Duodenal mucosa (tissue), 2 donors: ENCODE results near the gene FER1L5.
A peak's percentile ranks its signal among the peaks of the same experiment; 100 is the strongest.

ENCODE experiments used
- H3K27ac ChIP-seq: one replicate; pipeline ENCODE4 v1.7.0; 2013; ENCODE audit warnings: low read depth, low read length
- H3K27me3 ChIP-seq, 2 donors: one replicate each; pipeline ENCODE4 v1.7.0; 2013; ENCODE audit warnings: low read length in 2 of 2, control low read depth in 1 of 2; ENCODE audit not compliant: insufficient read depth in 2 of 2, control insufficient read depth in 1 of 2
- H3K36me3 ChIP-seq, 2 donors: one replicate each; pipeline ENCODE4 v1.7.0; 2013; ENCODE audit warnings: low read length in 2 of 2, control low read depth in 1 of 2; ENCODE audit not compliant: insufficient read depth in 2 of 2, control insufficient read depth in 1 of 2
- H3K4me1 ChIP-seq, 2 donors: one replicate each; pipeline ENCODE4 v1.7.0; 2013; ENCODE audit warnings: low read length in 2 of 2, control low read depth in 1 of 2; ENCODE audit not compliant: insufficient read depth in 2 of 2, control insufficient read depth in 1 of 2
- H3K4me3 ChIP-seq, 2 donors: one replicate each; pipeline ENCODE4 v1.7.0; 2013; ENCODE audit warnings: low read length in 2 of 2, low read depth in 1 of 2
- H3K9ac ChIP-seq, 2 donors: one replicate each; pipeline ENCODE4 v1.7.0; 2013; ENCODE audit warnings: low read length in 2 of 2, low read depth in 1 of 2
- H3K9me3 ChIP-seq, 2 donors: one replicate each; pipeline ENCODE4 v1.7.0; 2013; ENCODE audit warnings: low read length in 2 of 2, control low read depth in 1 of 2; ENCODE audit not compliant: control insufficient read depth in 1 of 2

FER1L5 gene

GRCh38 chr2:96642564-96643360 lies at the start of gene FER1L5:
FER1L5 (plus strand) TSS chr2:96642764; CDS start chr2:96642837, 73 bp downstream.
- Histone ChIP-seq H3K4me3 (peak within 1 kb of the TSS; percentile 13 to 21), H3K27ac (no peak within 1 kb of the TSS), H3K9me3 (no peaks in the 10 kb centered on the region), H3K9ac (no peak within 1 kb of the TSS), H3K27me3 (no peaks in the 10 kb centered on the region), H3K4me1 (peaks cover 0 to 5% of the 10 kb centered on the region in 2 donors), H3K36me3 (no peaks in the 10 kb centered on the region)

- no peak overlapping the region for H3K9ac ChIP-seq
- H3K27ac ChIP-seq = no peak overlapping the region
- peaks cover 55 to 71% of the 10 kb centered on the region in 2 donors for H3K36me3 ChIP-seq
- H3K4me1 ChIP-seq = peaks cover 0 to 8% of the 10 kb centered on the region in 2 donors
- H3K9me3 ChIP-seq = no peaks in the 10 kb centered on the region
- H3K27me3 ChIP-seq = no peaks in the 10 kb centered on the region
- H3K4me3 ChIP-seq = no peak overlapping the region
These were observed 48.3 kb upstream of the FER1L5 start for GRCh38 chr2:96594282-96594681.

GRCh38 chr2:96594691-96595152 lies 47.8 kb upstream of the FER1L5 start:
- no peak overlapping the region for H3K27ac ChIP-seq
- no peak overlapping the region for H3K4me3 ChIP-seq
- peaks cover 0 to 8% of the 10 kb centered on the region in 2 donors for H3K4me1 ChIP-seq
- no peaks in the 10 kb centered on the region for H3K27me3 ChIP-seq
- no peaks in the 10 kb centered on the region for H3K9me3 ChIP-seq
- peaks cover 55 to 75% of the 10 kb centered on the region in 2 donors for H3K36me3 ChIP-seq
- no peak overlapping the region for H3K9ac ChIP-seq

- H3K36me3 ChIP-seq = peaks cover 60 to 94% of the 10 kb centered on the region in 2 donors
These were observed 46.0 kb upstream of the FER1L5 start for GRCh38 chr2:96596596-96596995.

GRCh38 chr2:96599941-96600340 lies 42.6 kb upstream of the FER1L5 start:
- Histone ChIP-seq H3K4me1 (peaks cover 0 to 18% of the 10 kb centered on the region in 2 donors), H3K9ac (no peak overlapping the region), H3K27me3 (no peaks in the 10 kb centered on the region), H3K4me3 (no peak overlapping the region), H3K27ac (no peak overlapping the region), H3K9me3 (no peaks in the 10 kb centered on the region), H3K36me3 (peaks cover 58 to 93% of the 10 kb centered on the region in 2 donors)

More at GRCh38 chr2:96596596-96596995, 46.0 kb upstream of the FER1L5 start:
- Histone ChIP-seq H3K4me1 (peaks cover 4 to 8% of the 10 kb centered on the region in 2 donors), H3K9ac (no peak overlapping the region), H3K27me3 (no peaks in the 10 kb centered on the region), H3K4me3 (no peak overlapping the region), H3K9me3 (no peaks in the 10 kb centered on the region), H3K27ac (no peak overlapping the region)

GRCh38 chr2:96601382-96602292 lies 40.9 kb upstream of the FER1L5 start:
- H3K36me3 ChIP-seq = peaks cover 59 to 92% of the 10 kb centered on the region in 2 donors
- no peaks in the 10 kb centered on the region for H3K27me3 ChIP-seq
- peaks cover 0 to 18% of the 10 kb centered on the region in 2 donors for H3K4me1 ChIP-seq
- H3K27ac ChIP-seq = peak overlapping the region; percentile 62
- no peak overlapping the region for H3K9ac ChIP-seq
- no peak overlapping the region for H3K4me3 ChIP-seq
- H3K9me3 ChIP-seq = no peaks in the 10 kb centered on the region

GRCh38 chr2:96602330-96602823 lies 40.2 kb upstream of the FER1L5 start:
- peaks cover 0 to 18% of the 10 kb centered on the region in 2 donors for H3K4me1 ChIP-seq
- H3K9me3 ChIP-seq = no peaks in the 10 kb centered on the region
- peaks cover 64 to 92% of the 10 kb centered on the region in 2 donors for H3K36me3 ChIP-seq
- H3K9ac ChIP-seq = no peak overlapping the region
- no peaks in the 10 kb centered on the region for H3K27me3 ChIP-seq
- no peak overlapping the region for H3K4me3 ChIP-seq
- peak overlapping the region; percentile 62 for H3K27ac ChIP-seq

- Histone ChIP-seq H3K9me3 (no peaks in the 10 kb centered on the region), H3K27ac (no peak overlapping the region)
These were observed 38.5 kb upstream of the FER1L5 start for GRCh38 chr2:96604104-96604503.

DNA sequence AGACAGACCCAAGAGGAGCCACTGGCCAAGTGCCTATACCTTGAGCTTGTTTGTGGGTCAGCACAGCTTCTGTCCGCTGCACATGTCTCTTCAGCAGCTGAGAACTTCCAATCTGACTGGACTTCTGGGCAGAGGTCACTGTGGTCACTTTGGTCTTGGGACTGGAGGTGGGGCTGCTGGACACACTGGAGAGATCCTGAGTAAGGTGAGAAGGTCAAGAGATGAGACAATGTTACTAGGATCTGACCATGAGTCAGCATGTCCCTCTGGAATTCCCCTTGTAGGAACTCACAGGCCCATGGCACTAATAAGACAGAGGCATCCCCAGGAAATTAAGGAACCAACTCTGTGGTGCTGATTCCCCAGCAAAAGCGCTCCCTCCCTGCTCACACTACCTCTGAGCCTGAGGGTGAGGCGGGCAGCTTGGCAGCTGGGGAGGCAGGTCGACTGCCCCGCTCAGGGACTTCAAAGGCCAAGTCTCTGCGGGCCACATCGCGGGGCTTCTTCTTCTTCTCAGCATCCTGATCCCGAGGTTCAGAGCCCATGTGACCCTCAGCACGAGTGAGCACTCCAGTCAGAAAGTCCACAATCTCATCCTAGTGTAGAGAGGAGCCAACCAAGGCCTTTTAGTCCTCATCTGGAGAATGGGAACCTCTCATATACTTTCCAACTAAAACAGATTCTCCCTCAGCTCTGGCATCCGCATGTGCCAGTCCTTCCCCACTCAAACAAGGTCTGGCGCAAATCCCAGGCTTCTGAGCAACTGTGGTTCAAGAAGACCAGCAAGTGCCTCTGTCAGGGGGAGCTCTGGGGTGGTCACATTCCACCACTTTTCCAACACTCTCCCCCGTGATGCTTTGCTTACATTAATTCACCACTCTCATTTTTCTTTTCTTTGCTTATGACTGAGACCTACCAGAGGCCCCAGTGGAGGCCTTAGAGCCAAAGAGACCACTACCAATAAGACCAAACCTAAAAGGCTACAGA lies 33.8 kb upstream of the FER1L5 start:
- Histone ChIP-seq H3K9ac (no peak overlapping the region), H3K27me3 (no peaks in the 10 kb centered on the region), H3K4me3 (no peak overlapping the region), H3K27ac (no peak overlapping the region), H3K4me1 (no peaks in the 10 kb centered on the region), H3K36me3 (peaks cover 79 to 96% of the 10 kb centered on the region in 2 donors), H3K9me3 (no peaks in the 10 kb centered on the region)

More at GRCh38 chr2:96604104-96604503, 38.5 kb upstream of the FER1L5 start:
- H3K9ac ChIP-seq = no peak overlapping the region
- H3K36me3 ChIP-seq = peaks cover 72 to 96% of the 10 kb centered on the region in 2 donors
- H3K4me3 ChIP-seq = no peak overlapping the region
- no peaks in the 10 kb centered on the region for H3K27me3 ChIP-seq
- H3K4me1 ChIP-seq = peaks cover 0 to 18% of the 10 kb centered on the region in 2 donors
